Transverse colon (tissue), 3 donors: ENCODE data around the gene PNMA1.

Experiments used
- CTCF ChIP-seq, 5 experiments: fragments of 200-600 bp in 3 of 5; fragments of 450-650 bp in 2 of 5; sonication (generic) in 3 of 5; IDR thresholded peaks; 1 replicate in 2 of 5; 2 replicates in 3 of 5; pipeline ENCODE4 v1.5.1; 2016 to 2017; ENCODE audit warnings: antibody characterized with exemption in 5 of 5, inconsistent platforms in 3 of 5, mild to moderate bottlenecking in 2 of 5, moderate library complexity in 1 of 5
- EP300 ChIP-seq: sonication (generic); formaldehyde crosslinking; IDR thresholded peaks from one replicate; pipeline ENCODE4 v1.6.1; 2017; ENCODE audit warnings: antibody characterized with exemption, low read depth
- POLR2A ChIP-seq: fragments of 450-650 bp; IDR thresholded peaks from one replicate; pipeline ENCODE4 v1.6.1; 2016; ENCODE audit warnings: antibody characterized with exemption, mild to moderate bottlenecking, moderate library complexity

DNA sequence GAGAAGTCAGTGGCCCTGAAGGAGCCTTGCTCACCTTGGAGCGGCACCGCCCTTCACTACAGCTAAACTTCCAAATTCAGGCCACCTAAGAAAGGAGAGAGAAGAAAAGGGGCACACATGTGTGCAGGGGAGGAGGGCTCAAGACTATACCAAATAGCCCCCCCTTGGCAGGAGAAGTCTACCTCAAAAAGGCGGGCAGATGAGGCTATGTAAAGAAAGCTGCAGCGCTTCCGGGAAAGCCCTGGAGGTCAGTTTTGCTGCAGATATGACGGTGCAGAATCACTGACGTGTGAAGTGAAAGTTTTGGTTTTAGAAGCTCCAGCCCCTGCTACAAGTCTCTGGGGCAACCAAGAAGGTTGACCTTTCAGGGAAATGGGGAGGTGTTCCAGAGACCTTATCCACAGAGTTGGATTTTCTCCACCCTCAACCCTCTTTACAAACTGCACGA is 48.2 kb upstream of the PNMA1 start:
- no peak for TF ChIP-seq POLR2A
- TF ChIP-seq CTCF (IDR thresholded peaks at IDR 0.05) = peak in 1 of 5 experiments; percentile 9
- TF ChIP-seq EP300 = no peak
